MM.1S (cell line): ENCODE measurements around the gene FGF19.

ENCODE experiments used
- DNase-seq: peaks from one replicate; pipeline ENCODE4 v3.0.0-alpha.2; 2015
- H2AFZ ChIP-seq: fragments of 300-600 bp; sonication (generic); 2 replicates; pipeline ENCODE4 v1.6.0; 2016; ENCODE audit warnings: antibody characterized with exemption, low read length
- H3F3A ChIP-seq: fragments of 300-600 bp; sonication (generic); 2 replicates; pipeline ENCODE4 v1.6.1; 2016; ENCODE audit warnings: mild to moderate bottlenecking, antibody characterized with exemption, low read length, moderate library complexity, mixed read lengths; ENCODE audit not compliant: insufficient read depth
- H3K27ac ChIP-seq: fragments of 300-600 bp; sonication (generic); 2 replicates; pipeline ENCODE4 v1.5.1; 2016; ENCODE audit warnings: mild to moderate bottlenecking, low read length
- H3K27me3 ChIP-seq: fragments of 300-600 bp; sonication (generic); replicated peaks from 2 replicates; pipeline ENCODE4 v1.6.0; 2016; ENCODE audit warnings: low read length; ENCODE audit not compliant: insufficient read depth
- H3K36me3 ChIP-seq: fragments of 300-600 bp; sonication (generic); replicated peaks from 2 replicates; pipeline ENCODE4 v1.6.1; 2016; ENCODE audit warnings: mild to moderate bottlenecking, low read length, mixed read lengths; ENCODE audit not compliant: insufficient read depth
- H3K4me1 ChIP-seq: fragments of 300-600 bp; sonication (generic); 2 replicates; pipeline ENCODE4 v1.6.1; 2016; ENCODE audit warnings: low read length, mixed read lengths
- H3K4me2 ChIP-seq: fragments of 300-600 bp; sonication (generic); 2 replicates; pipeline ENCODE4 v1.6.0; 2016; ENCODE audit warnings: low read depth, low read length
- H3K4me3 ChIP-seq: fragments of 300-600 bp; sonication (generic); 2 replicates; pipeline ENCODE4 v1.5.1; 2016; ENCODE audit warnings: low read length, mixed read lengths
- H3K79me2 ChIP-seq: fragments of 300-600 bp; sonication (generic); 2 replicates; pipeline ENCODE4 v1.6.1; 2016; ENCODE audit warnings: mixed run types, low read length, mixed read lengths
- H3K9ac ChIP-seq: fragments of 300-600 bp; sonication (generic); 2 replicates; pipeline ENCODE4 v1.6.1; 2016; ENCODE audit warnings: low read length, mixed read lengths
- H3K9me2 ChIP-seq: fragments of 300-600 bp; sonication (generic); replicated peaks from 2 replicates; pipeline ENCODE4 v1.6.1; 2016; ENCODE audit warnings: mild to moderate bottlenecking, low read length, mixed read lengths; ENCODE audit not compliant: insufficient read depth
- H3K9me3 ChIP-seq: fragments of 300-600 bp; sonication (generic); replicated peaks from 2 replicates; pipeline ENCODE4 v1.6.1; 2016; ENCODE audit warnings: mild to moderate bottlenecking, low read length, mixed read lengths; ENCODE audit not compliant: insufficient read depth
- H4K20me1 ChIP-seq: fragments of 300-600 bp; sonication (generic); 2 replicates; pipeline ENCODE4 v1.6.1; 2016; ENCODE audit warnings: mild to moderate bottlenecking, low read length, moderate library complexity, mixed read lengths; ENCODE audit not compliant: insufficient read depth
- CTCF ChIP-seq: fragments of 300-600 bp; sonication (generic); IDR thresholded peaks from 2 replicates; pipeline ENCODE4 v1.5.1; 2016; ENCODE audit warnings: antibody characterized with exemption, low read length, mixed read lengths
- EZH2 ChIP-seq: fragments of 300-600 bp; sonication (generic); optimal IDR thresholded peaks from 2 replicates; pipeline ENCODE3; 2017; ENCODE audit warnings: low read depth, mild to moderate bottlenecking, antibody characterized with exemption, low read length, mixed read lengths
- EZH2phosphoT487 ChIP-seq: fragments of 300-600 bp; sonication (generic); IDR thresholded peaks from 2 replicates; pipeline ENCODE4 v1.6.1; 2018; ENCODE audit warnings: antibody characterized with exemption, low read length

The FGF19 gene

DNA sequence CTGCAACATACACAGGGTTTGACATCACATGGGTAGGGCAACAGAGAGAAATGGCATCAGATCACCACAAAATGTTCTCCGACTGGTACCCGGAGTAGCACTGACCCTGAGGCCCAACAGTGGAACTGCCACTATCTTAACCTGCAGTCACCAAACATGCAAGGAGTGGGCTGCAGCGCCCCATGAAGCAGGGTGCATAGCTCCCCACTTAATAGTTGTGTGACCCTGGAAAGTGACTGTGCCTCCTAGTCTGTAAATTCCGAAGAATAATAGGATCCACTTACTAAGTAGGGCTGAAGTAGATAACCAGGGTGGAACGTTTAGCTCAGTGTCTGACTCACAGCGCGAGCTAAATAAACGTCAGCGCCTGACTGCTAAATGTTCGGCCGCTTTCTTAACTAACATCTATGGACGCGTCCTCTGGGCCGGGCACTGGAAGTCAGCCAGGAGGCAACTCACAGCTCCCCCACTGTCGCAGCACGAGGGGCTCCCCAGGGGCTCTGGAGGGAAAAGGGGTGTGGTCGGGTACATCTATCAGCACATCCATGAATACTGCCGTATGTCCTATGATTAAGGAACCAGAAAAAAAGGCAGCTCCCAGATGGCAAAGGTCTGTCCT is 29.4 kb downstream of the FGF19 start:
- Histone ChIP-seq H3K36me3 (no peaks in the 10 kb centered on the region), H3K9me3 (no peaks in the 10 kb centered on the region), H2AFZ (peak overlapping the region; percentile 87; the same call in 1 of the 2 replicates), H3K9ac (peak overlapping the region; percentile 77), H3K79me2 (peaks cover 25% of the 10 kb centered on the region), H4K20me1 (no peaks in the 10 kb centered on the region), H3F3A (no peaks in the 10 kb centered on the region; the same call in 1 of the 2 replicates), H3K27ac (no peak overlapping the region), H3K4me3 (peak overlapping the region; percentile 82), H3K4me2 (peak overlapping the region; percentile 93), H3K9me2 (no peaks in the 10 kb centered on the region), H3K4me1 (0 out of 2 replicates have a peak, but pooled peaks cover 4% of the 10 kb centered on the region), H3K27me3 (peaks cover 30% of the 10 kb centered on the region)
- no peak for DNase-seq
- TF ChIP-seq CTCF (no peak), EZH2phosphoT487 (no peak), EZH2 (no peak)

DNA sequence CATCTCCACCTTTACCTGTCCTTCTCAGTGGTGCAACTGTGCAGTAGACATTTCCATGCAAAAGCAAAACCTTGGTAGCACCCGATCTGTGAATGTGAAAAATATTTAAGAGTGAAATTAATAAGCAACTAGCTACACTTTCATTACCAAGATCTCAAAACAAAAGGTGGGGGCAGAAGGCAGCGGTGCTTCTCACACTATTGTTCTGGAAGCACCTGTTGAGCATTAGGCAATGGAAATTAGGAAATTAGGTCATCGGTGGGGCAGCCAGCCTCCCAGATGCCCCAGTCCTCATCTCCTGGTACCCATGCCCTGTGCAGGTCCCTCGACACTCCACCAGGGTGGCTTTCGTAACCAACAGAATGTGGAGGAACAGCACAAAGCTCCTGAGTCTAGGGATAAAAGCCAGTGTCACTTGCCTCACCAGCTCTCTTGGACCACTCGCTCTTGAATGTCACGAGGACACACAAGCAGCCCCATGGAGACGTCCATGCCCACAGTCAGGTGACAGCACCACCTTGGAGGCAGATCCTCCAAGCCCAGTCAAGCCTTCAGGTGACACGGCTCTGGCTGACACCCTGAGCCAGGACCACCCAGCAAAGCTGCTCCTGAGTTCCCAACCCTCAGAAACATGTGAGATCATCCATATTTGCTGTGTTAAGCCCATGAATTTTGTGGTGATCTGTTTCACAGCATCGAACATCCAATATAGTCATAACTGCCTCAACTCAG is 31.9 kb downstream of the FGF19 start:
- Histone ChIP-seq H3K4me2 (no peak overlapping the region), H3K9me3 (no peaks in the 10 kb centered on the region), H3K9ac (no peak overlapping the region), H3F3A (no peaks in the 10 kb centered on the region; the same call in 1 of the 2 replicates), H4K20me1 (no peaks in the 10 kb centered on the region), H3K9me2 (no peaks in the 10 kb centered on the region), H3K4me3 (no peak overlapping the region), H3K36me3 (no peaks in the 10 kb centered on the region), H3K79me2 (peaks cover 30% of the 10 kb centered on the region), H3K27me3 (peaks cover 12% of the 10 kb centered on the region), H3K27ac (no peak overlapping the region), H2AFZ (no peak overlapping the region), H3K4me1 (0 out of 2 replicates have a peak, but pooled peaks cover 4% of the 10 kb centered on the region)
- TF ChIP-seq EZH2phosphoT487 (no peak), EZH2 (no peak), CTCF (no peak)
- no peak for DNase-seq

DNA sequence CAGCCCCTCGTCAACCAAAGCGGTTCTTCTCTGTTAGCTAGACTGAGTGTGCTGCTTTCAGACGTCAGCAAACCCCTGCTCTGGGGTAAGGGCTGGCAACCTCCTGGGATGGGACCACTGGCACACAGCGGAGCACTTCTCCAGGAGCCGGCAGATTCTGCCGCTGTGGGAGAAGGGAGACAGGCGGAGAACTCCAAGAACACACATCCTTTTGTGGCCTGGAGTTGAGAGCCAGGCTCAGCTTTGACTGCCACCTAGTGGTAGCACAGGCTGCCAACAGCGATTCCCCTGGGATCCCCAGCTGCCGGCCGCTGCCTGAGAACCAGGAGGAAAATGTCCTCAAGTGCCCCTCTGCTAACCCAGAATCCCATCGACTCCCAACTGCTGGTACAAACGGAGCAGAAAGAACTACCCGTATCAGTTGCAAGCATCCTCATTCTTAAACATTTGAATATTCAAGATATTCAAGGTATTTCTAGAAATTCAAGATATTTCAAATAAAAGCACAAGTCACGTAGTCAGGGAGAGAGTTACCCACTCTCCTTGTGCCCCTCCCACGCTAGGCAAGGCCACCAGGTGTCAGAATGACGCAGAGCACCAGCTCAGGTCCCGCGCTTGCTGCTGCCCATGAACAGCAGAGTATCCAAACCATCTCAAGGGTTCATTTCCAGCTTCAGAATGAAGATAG is 33.5 kb downstream of the FGF19 start:
- TF ChIP-seq EZH2phosphoT487 (no peak), EZH2 (no peak), CTCF (peak; percentile 85)
- peak; percentile 40 for DNase-seq
- Histone ChIP-seq H3K27me3 (no peaks in the 10 kb centered on the region), H3K9me3 (no peaks in the 10 kb centered on the region), H3K4me1 (0 out of 2 replicates have a peak, but pooled peaks cover 4% of the 10 kb centered on the region), H4K20me1 (no peaks in the 10 kb centered on the region), H3K9me2 (no peaks in the 10 kb centered on the region), H3K9ac (no peak overlapping the region), H3K36me3 (no peaks in the 10 kb centered on the region), H3K4me3 (no peak overlapping the region), H3K4me2 (no peak overlapping the region), H2AFZ (no peak overlapping the region), H3K79me2 (peaks cover 30% of the 10 kb centered on the region), H3K27ac (no peak overlapping the region), H3F3A (no peaks in the 10 kb centered on the region; the same call in 1 of the 2 replicates)
